Measurements from ENCODE around the gene LY6G6C.

- no peak for TF ChIP-seq CTCF (IDR thresholded peaks at IDR 0.05)
- no peak for TF ChIP-seq POLR2AphosphoS5 (IDR thresholded peaks at IDR 0.05)
- TF ChIP-seq EP300 (IDR thresholded peaks at IDR 0.05), result no peak
- no peak for TF ChIP-seq POLR2A (IDR thresholded peaks at IDR 0.05; ENCODE audit: low read depth)
Observed at GRCh38 chr6:31718265-31718664, 3.3 kb downstream of the LY6G6C start.
